ENCODE measurements around the gene SLC9A8.

GRCh38 chr20:49791165-49791564 lies 21.5 kb upstream of the SLC9A8 start:
- TF ChIP-seq CTCF (IDR thresholded peaks at IDR 0.05) (no peak), ZFX (IDR thresholded peaks at IDR 0.05; ENCODE audit: borderline replicate concordance) (no peak)
